ENCODE data around the gene BORCS5.

DNA sequence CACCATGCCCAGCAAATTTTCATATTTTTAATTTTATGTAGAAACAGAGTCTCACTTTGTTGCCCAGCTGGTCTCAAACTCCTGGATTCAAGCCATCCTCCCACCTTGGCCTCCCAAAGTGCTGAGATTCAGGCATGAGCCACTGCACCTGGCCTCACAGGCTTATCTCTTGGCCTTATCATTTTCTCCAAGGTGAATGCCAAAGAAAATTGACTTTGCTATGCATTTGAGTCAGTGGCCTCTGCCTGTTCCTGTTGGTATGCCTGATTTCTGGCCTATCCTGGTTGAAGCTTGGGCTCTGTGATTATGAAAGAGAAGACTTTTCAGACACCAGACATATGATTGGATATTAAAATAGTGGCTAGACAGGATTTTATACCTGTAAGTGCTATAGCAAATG, 41.0 kb upstream of the BORCS5 start:
- no peak for TF ChIP-seq ZNF274 (IDR thresholded peaks at IDR 0.05; ENCODE audit: low read depth, low read length)
- no peak for TF ChIP-seq YY1 (IDR thresholded peaks at IDR 0.05; ENCODE audit: insufficient read depth, insufficient read length)

All from NT2/D1 (cell line).